ENCODE results near the gene ASPG.

GRCh38 chr14:104041430-104042104, 43.9 kb upstream of the ASPG start:
- TF ChIP-seq EZH2 (IDR thresholded peaks at IDR 0.05; ENCODE audit: low read depth): no peak
- TF ChIP-seq CTCF (conservative IDR thresholded peaks at IDR 0.05): no peak

All from PC-9 (cell line).